Nucleus accumbens (tissue), 56 donors: ENCODE data around the gene OGDH.

Experiments
- DNase-seq, 56 donors: peaks; one replicate each; lab custom pipeline; 2025; lab: John Stamatoyannopoulos, UW

The OGDH gene

GRCh38 chr7:44754802-44755697 lies 148.6 kb downstream of the OGDH start:
- DNase-seq: no peak

- DNase-seq: no peak
Observed at GRCh38 chr7:44755698-44756627, 149.5 kb downstream of the OGDH start.

GRCh38 chr7:44756904-44757303 lies 150.5 kb downstream of the OGDH start:
- no peak for DNase-seq

GRCh38 chr7:44757311-44757710 lies 150.9 kb downstream of the OGDH start:
- peak in 27 of 56 donors; percentile 4 to 59 (median 21) for DNase-seq

GRCh38 chr7:44757739-44758138 lies 151.3 kb downstream of the OGDH start:
- no peak for DNase-seq
